ENCODE data around the gene NUAK2. TPM values are rescaled to one million over a fixed set of nuclear protein-coding genes. Genes with fewer than 3 reads are reported as not detected.
"Not testable (repeated sequence)": the region's sequence is repeated elsewhere in the genome, so short reads cannot be mapped to it uniquely, and the experiment has no call there.

The NUAK2 gene
- 28.3 TPM for total RNA-seq

GRCh38 chr1:205321162-205321958 is at the start of gene NUAK2:
TSS of gene NUAK2 (minus strand) at chr1:205321745. CDS start at chr1:205321628, 117 bp downstream.
- ATAC-seq, result peak; percentile 84

- ATAC-seq, result no peak
Measured at GRCh38 chr1:205370780-205371179, 49.2 kb upstream of the NUAK2 start.

GRCh38 chr1:205369701-205370123 is 48.2 kb upstream of the NUAK2 start:
- no peak for ATAC-seq

- ATAC-seq, result no peak
Measured at GRCh38 chr1:205368478-205368877, 46.9 kb upstream of the NUAK2 start.

GRCh38 chr1:205365945-205366463 is 44.5 kb upstream of the NUAK2 start:
- ATAC-seq, result no peak

GRCh38 chr1:205365086-205365485 is 43.5 kb upstream of the NUAK2 start:
- ATAC-seq, result not testable (repeated sequence)

GRCh38 chr1:205360891-205361290 is 39.3 kb upstream of the NUAK2 start:
- ATAC-seq, result no peak

GRCh38 chr1:205359771-205360565 is 38.4 kb upstream of the NUAK2 start:
- no peak for ATAC-seq

GRCh38 chr1:205358579-205358978 is 37.0 kb upstream of the NUAK2 start:
- no peak for ATAC-seq

- peak; percentile 74 for ATAC-seq
Measured at GRCh38 chr1:205357567-205357966, 36.0 kb upstream of the NUAK2 start.

GRCh38 chr1:205356440-205357139 is 35.0 kb upstream of the NUAK2 start, which contains the start of gene KLHDC8A:
TSS of gene KLHDC8A (minus strand) at chr1:205356922. CDS start at chr1:205343604, 13,318 bp downstream.
- no peak for ATAC-seq

- ATAC-seq, result peak; percentile 74
Measured at GRCh38 chr1:205355075-205355453, 33.5 kb upstream of the NUAK2 start.

- peak; percentile 24 for ATAC-seq
Measured at GRCh38 chr1:205354259-205355074, 32.9 kb upstream of the NUAK2 start.

GRCh38 chr1:205353612-205354011 is 32.1 kb upstream of the NUAK2 start:
- ATAC-seq, result no peak

- ATAC-seq, result no peak
Measured at GRCh38 chr1:205353191-205353590, 31.6 kb upstream of the NUAK2 start.

GRCh38 chr1:205351984-205352713 is 30.6 kb upstream of the NUAK2 start:
- peak; percentile 73 for ATAC-seq

GRCh38 chr1:205350691-205351141 is 29.2 kb upstream of the NUAK2 start:
- ATAC-seq, result no peak

GRCh38 chr1:205350124-205350523 is 28.6 kb upstream of the NUAK2 start:
- ATAC-seq, result no peak

GRCh38 chr1:205348554-205349487 is 27.3 kb upstream of the NUAK2 start:
- ATAC-seq, result peak; percentile 38

All from esophagus mucosa (tissue), 1 donor.